T-helper 2 cell treated with Interferon-gamma antibody and Interleukin-4, amounts not matched to agents 5 μg/mL and 100 μg/mL, for 36 hours (primary cell): ENCODE measurements around the gene TM9SF2.
A peak's percentile ranks its signal among the peaks of the same experiment; 100 is the strongest.

Source experiments
- DNase-seq: peaks from one replicate; pipeline ENCODE4 v3.0.0; 2021; ENCODE audit warnings: low spot score
- H3K27ac Mint-ChIP-seq: one replicate; pipeline ENCODE4 v1.8.0; 2021; ENCODE audit warnings: mild to moderate bottlenecking, mixed read lengths
- H3K27me3 Mint-ChIP-seq: one replicate; pipeline ENCODE4 v1.8.0; 2021; ENCODE audit warnings: low read depth, mixed read lengths
- H3K36me3 Mint-ChIP-seq: one replicate; pipeline ENCODE4 v1.8.0; 2021; ENCODE audit warnings: low read depth, mixed read lengths
- H3K4me1 Mint-ChIP-seq: one replicate; pipeline ENCODE4 v1.8.0; 2021; ENCODE audit warnings: low read depth, mixed read lengths
- H3K4me3 Mint-ChIP-seq: one replicate; pipeline ENCODE4 v1.8.0; 2022; ENCODE audit warnings: mild to moderate bottlenecking, moderate library complexity, mixed read lengths
- H3K9me3 Mint-ChIP-seq: one replicate; pipeline ENCODE4 v1.8.0; 2021; ENCODE audit warnings: mixed read lengths

Gene TM9SF2

GRCh38 chr13:99528547-99528946 lies 27.3 kb downstream of the TM9SF2 start:
- Mint-ChIP-seq H3K9me3 (peaks cover 10% of the 10 kb centered on the region), H3K27me3 (no peaks in the 10 kb centered on the region), H3K4me1 (peaks cover 27% of the 10 kb centered on the region), H3K27ac (peak overlapping the region; percentile 60), H3K36me3 (peaks cover 54% of the 10 kb centered on the region), H3K4me3 (no peak overlapping the region)
- no peak for DNase-seq

DNA sequence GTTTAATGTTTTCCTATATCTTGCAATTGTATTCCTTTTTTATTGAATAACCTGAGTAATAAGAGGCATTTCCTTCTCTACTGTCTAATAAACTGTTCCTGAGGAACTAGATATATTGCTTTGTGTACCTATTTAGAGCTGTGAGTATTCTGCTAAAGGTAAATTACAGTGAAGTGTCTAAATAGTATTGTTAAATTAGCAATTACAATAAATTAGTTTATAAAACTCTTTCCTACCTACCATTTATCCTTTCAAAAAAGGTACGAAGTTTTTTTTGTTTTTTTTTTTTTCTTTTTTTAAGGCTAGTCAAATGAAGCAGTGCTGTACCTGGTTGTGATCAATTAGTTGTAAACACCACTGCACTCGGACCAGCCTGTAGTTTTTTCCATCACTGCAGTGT lies 34.8 kb downstream of the TM9SF2 start:
- Mint-ChIP-seq H3K27me3 (no peaks in the 10 kb centered on the region), H3K27ac (no peak overlapping the region), H3K36me3 (peaks cover 41% of the 10 kb centered on the region), H3K4me3 (no peak overlapping the region), H3K4me1 (peaks cover 18% of the 10 kb centered on the region), H3K9me3 (no peaks in the 10 kb centered on the region)
- DNase-seq, result no peak

DNA sequence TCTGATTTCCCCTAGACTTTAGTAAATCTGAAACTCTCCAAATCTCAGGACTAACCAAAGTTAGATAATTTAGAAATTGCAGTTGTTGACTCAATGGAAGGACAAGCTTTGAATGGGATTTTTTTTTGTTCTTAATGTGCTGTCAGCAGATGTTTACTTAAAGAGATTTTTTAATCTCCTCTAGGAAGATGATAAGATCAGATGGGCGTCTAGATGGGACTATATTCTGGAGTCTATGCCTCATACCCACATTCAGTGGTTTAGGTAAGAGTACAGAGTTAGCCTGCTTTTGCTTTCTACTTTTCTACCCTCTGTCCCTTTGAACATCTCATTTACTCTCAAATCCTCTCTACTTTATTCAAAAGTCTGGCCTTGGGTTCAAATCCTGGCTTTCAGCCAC lies 39.3 kb downstream of the TM9SF2 start:
- Mint-ChIP-seq H3K27ac (no peak overlapping the region), H3K27me3 (no peaks in the 10 kb centered on the region), H3K9me3 (no peaks in the 10 kb centered on the region), H3K36me3 (peaks cover 67% of the 10 kb centered on the region), H3K4me3 (no peak overlapping the region), H3K4me1 (peaks cover 36% of the 10 kb centered on the region)
- DNase-seq, result no peak

DNA sequence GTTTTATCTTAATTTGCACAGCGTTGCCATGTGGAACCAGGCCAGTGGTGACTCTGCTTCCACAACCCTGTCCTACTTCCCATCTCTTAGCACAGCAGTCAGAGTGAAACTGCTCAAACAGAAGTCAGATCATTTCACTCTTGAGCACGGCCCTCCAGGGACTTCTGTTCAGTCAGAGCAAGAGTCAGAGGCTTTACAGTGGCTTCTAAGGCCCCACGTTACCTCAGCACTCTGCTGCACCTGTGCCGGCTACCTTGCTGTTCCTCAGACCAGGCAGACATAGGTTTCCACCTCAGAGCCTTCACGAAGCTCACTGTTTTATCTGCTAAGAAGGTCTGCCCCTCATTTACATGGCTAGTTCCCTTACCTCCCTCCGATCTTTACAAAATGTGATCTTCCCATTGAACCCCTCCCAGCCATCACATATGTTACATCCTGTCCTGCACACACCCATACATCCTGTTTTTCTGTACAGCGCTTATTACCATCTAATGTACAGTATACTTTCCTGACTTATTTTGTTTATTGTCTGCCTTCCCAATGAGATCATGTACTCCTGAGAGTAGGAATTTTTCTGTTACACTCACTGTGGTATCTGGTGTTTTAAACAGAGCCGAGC lies 41.6 kb downstream of the TM9SF2 start:
- peak; percentile 29 for DNase-seq
- H3K27me3 Mint-ChIP-seq, result no peaks in the 10 kb centered on the region
- H3K9me3 Mint-ChIP-seq, result no peaks in the 10 kb centered on the region
- peak overlapping the region; percentile 64 for H3K4me3 Mint-ChIP-seq
- H3K4me1 Mint-ChIP-seq, result peaks cover 35% of the 10 kb centered on the region
- peaks cover 75% of the 10 kb centered on the region for H3K36me3 Mint-ChIP-seq
- peak overlapping the region; percentile 82 for H3K27ac Mint-ChIP-seq

- Mint-ChIP-seq H3K36me3 (peaks cover 84% of the 10 kb centered on the region), H3K4me3 (no peak overlapping the region), H3K9me3 (no peaks in the 10 kb centered on the region), H3K4me1 (peaks cover 36% of the 10 kb centered on the region), H3K27me3 (no peaks in the 10 kb centered on the region), H3K27ac (no peak overlapping the region)
- no peak for DNase-seq
These were observed 44.1 kb downstream of the TM9SF2 start for GRCh38 chr13:99545361-99545760.

DNA sequence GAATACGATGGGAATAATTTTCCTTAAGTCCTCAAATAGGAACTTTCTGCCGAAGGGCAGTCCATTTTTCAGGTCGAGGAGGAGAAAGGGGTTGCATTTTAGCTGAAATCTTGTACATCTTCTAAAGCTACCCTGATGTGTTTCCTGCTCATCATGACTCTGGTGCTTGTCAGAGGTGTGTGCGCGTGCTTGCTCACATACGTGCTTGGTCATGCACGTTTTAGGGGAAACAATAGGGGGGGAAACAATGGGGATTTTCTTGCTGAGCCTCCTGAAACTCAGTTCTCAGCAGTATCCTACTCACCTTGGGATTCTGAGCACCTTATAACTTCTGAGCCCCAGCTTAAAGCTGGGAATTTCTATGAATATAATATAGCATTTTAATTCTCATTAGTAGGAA lies 44.7 kb downstream of the TM9SF2 start:
- Mint-ChIP-seq H3K4me1 (peaks cover 30% of the 10 kb centered on the region), H3K9me3 (no peaks in the 10 kb centered on the region), H3K27ac (no peak overlapping the region), H3K27me3 (no peaks in the 10 kb centered on the region), H3K4me3 (no peak overlapping the region), H3K36me3 (peaks cover 79% of the 10 kb centered on the region)
- DNase-seq, result no peak

DNA sequence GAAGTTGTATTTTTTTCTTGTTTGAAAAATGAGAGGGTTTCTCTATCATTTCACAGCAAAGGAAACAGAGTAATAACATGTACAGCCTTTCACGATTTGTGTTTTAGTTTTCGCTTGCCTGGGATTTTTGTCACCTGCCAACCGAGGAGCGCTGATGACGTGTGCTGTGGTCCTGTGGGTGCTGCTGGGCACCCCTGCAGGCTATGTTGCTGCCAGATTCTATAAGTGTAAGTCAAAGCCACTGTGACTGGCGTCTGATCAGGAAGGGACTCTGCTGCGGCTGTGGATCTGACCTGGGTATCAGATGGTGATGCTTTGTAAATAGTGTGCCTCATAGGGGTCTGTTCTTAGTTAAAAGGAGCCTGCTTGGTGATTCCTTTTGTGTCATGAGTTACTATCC lies 45.6 kb downstream of the TM9SF2 start:
- Mint-ChIP-seq H3K4me1 (peaks cover 24% of the 10 kb centered on the region), H3K36me3 (peaks cover 74% of the 10 kb centered on the region)

DNA sequence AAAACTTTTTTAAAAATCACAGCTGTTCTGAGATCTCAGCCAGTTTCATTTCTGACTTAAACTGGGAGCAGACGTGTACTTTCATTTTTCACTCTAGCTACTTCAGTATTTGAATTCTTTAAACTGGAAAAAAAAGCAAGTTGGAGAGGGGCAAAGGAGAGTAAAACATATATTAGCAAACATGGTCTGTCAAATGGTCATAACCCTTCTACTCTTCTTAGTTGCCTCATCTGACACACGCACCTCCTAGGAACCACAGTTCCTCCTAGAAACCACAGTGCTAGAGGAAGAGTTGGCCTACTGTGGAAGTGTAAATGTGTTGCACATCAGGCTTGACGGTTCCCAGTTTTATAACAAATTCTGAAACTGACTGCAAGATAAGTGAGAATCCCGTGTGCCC lies 47.2 kb downstream of the TM9SF2 start:
- Mint-ChIP-seq H3K4me3 (no peak overlapping the region), H3K9me3 (no peaks in the 10 kb centered on the region), H3K36me3 (peaks cover 70% of the 10 kb centered on the region), H3K27me3 (no peaks in the 10 kb centered on the region), H3K27ac (no peak overlapping the region), H3K4me1 (peaks cover 12% of the 10 kb centered on the region)
- DNase-seq, result no peak

More for the DNA sequence above, 45.6 kb downstream of the TM9SF2 start:
- no peaks in the 10 kb centered on the region for H3K27me3 Mint-ChIP-seq
- no peak overlapping the region for H3K4me3 Mint-ChIP-seq
- no peak overlapping the region for H3K27ac Mint-ChIP-seq
- no peak for DNase-seq
- H3K9me3 Mint-ChIP-seq, result no peaks in the 10 kb centered on the region

GRCh38 chr13:99553033-99553432 lies 51.8 kb downstream of the TM9SF2 start:
- H3K4me3 Mint-ChIP-seq, result no peak overlapping the region
- peak overlapping the region; percentile 12 for H3K27ac Mint-ChIP-seq
- H3K4me1 Mint-ChIP-seq, result peaks cover 10% of the 10 kb centered on the region
- H3K27me3 Mint-ChIP-seq, result no peaks in the 10 kb centered on the region
- H3K36me3 Mint-ChIP-seq, result peaks cover 66% of the 10 kb centered on the region
- DNase-seq, result no peak
- no peaks in the 10 kb centered on the region for H3K9me3 Mint-ChIP-seq

DNA sequence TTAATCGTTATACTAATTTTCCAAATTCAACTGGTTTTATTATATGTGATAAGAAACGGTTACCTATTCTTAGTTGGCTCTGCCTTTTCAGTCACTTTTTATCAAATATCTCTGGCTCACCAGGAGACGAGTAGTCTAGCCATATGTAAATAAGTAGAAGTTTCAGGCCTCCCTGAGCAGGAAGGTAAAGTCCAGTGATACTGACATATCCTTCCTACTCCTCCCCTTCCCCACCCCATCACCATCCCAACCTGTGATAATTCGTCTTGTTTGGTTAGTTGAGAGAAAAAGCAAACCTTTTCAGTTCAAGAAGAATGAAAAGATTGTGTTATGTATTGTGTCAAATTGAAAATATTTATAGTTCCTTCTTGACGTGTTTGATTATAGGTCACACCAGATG lies 53.9 kb downstream of the TM9SF2 start:
- Mint-ChIP-seq H3K4me3 (no peak overlapping the region), H3K36me3 (peaks cover 56% of the 10 kb centered on the region), H3K27ac (no peak overlapping the region), H3K9me3 (no peaks in the 10 kb centered on the region), H3K27me3 (no peaks in the 10 kb centered on the region), H3K4me1 (peaks cover 4% of the 10 kb centered on the region)
- no peak for DNase-seq

GRCh38 chr13:99556867-99557443 lies 55.7 kb downstream of the TM9SF2 start:
- Mint-ChIP-seq H3K27ac (no peak overlapping the region), H3K27me3 (no peaks in the 10 kb centered on the region), H3K4me1 (peaks cover 4% of the 10 kb centered on the region), H3K36me3 (peaks cover 58% of the 10 kb centered on the region), H3K4me3 (no peak overlapping the region), H3K9me3 (no peaks in the 10 kb centered on the region)
- DNase-seq, result no peak

- Mint-ChIP-seq H3K4me1 (peaks cover 4% of the 10 kb centered on the region), H3K36me3 (peaks cover 57% of the 10 kb centered on the region), H3K27me3 (no peaks in the 10 kb centered on the region), H3K4me3 (no peak overlapping the region), H3K9me3 (no peaks in the 10 kb centered on the region), H3K27ac (no peak overlapping the region)
- DNase-seq, result no peak
These were observed 57.4 kb downstream of the TM9SF2 start for GRCh38 chr13:99558570-99559180.

DNA sequence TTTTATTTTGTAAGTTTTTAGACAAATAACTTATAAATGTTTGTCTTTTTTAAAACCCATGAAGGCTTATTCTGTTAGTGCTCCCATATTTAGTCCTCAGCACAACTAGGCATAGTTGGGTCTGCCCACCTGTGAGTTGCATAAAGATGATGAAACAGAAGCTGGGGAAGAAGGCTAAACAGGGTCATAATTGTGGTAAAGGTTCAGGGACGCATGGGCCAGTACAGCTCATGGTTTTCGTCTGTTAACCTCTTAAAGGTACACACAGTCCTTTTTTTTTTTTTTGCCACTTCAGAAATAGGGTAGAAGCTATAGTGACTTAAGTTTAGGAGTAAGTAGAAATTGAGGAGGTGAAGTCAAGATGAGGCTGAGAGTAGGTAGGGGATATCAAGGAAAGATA lies 58.3 kb downstream of the TM9SF2 start:
- no peak overlapping the region for H3K4me3 Mint-ChIP-seq
- H3K27me3 Mint-ChIP-seq, result no peaks in the 10 kb centered on the region
- peaks cover 53% of the 10 kb centered on the region for H3K36me3 Mint-ChIP-seq
- no peak for DNase-seq
- H3K4me1 Mint-ChIP-seq, result peaks cover 4% of the 10 kb centered on the region
- H3K9me3 Mint-ChIP-seq, result no peaks in the 10 kb centered on the region
- H3K27ac Mint-ChIP-seq, result no peak overlapping the region

DNA sequence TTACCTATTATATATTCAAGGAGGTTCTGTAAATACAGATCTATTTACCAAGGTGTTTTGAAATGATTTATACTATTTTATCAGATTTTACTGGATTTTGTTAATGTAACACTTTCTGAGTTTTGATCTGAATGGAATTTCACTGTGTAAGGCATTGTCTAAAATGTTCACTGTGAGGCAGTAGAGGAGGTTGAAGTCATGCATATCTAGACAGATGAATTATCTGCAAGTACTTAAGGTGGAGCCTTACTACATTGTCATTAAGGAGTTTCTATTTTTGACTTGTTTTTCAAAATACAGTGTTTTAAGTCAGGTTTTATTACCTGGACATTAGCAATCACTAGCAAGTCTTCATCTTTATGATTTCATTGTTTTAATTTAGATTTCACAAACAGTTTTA lies 62.1 kb downstream of the TM9SF2 start:
- H3K9me3 Mint-ChIP-seq, result peaks cover 2% of the 10 kb centered on the region
- peaks cover 41% of the 10 kb centered on the region for H3K36me3 Mint-ChIP-seq
- no peak overlapping the region for H3K27ac Mint-ChIP-seq
- no peak overlapping the region for H3K4me3 Mint-ChIP-seq
- no peaks in the 10 kb centered on the region for H3K27me3 Mint-ChIP-seq
- no peak for DNase-seq
- peaks cover 5% of the 10 kb centered on the region for H3K4me1 Mint-ChIP-seq
